H9 (cell line): ENCODE measurements around the gene ADH7. TPM values are rescaled to one million over a fixed set of nuclear protein-coding genes. Genes with fewer than 3 reads are reported as not detected.

ENCODE experiments used
- DNase-seq: peaks from one replicate; pipeline ENCODE4 v3.0.0-alpha.2; 2017
- H2AFZ ChIP-seq: one replicate; pipeline ENCODE4 v1.6.1; 2013; ENCODE audit warnings: mild to moderate bottlenecking, low read length, control low read depth, moderate library complexity
- H2AK5ac ChIP-seq: 2 replicates; pipeline ENCODE4 v1.6.1; 2013; ENCODE audit warnings: low read length, control low read depth, mixed read lengths; ENCODE audit not compliant: insufficient read length
- H2BK120ac ChIP-seq: one replicate; pipeline ENCODE4 v1.6.1; 2013; ENCODE audit warnings: low read depth, mild to moderate bottlenecking, low read length, control low read depth, inconsistent platforms; ENCODE audit not compliant: poor library complexity, severe bottlenecking
- H2BK12ac ChIP-seq: 2 replicates; pipeline ENCODE4 v1.6.1; 2013; ENCODE audit warnings: low read length, control low read depth, mixed read lengths, low read depth; ENCODE audit not compliant: insufficient read length
- H2BK15ac ChIP-seq: 2 replicates; pipeline ENCODE4 v1.6.1; 2013; ENCODE audit warnings: low read depth, low read length, control low read depth
- H2BK20ac ChIP-seq: one replicate; pipeline ENCODE4 v1.6.1; 2013; ENCODE audit warnings: low read depth, mild to moderate bottlenecking, low read length, control low read depth, inconsistent platforms; ENCODE audit not compliant: poor library complexity, severe bottlenecking
- H2BK5ac ChIP-seq: 2 replicates; pipeline ENCODE4 v1.6.1; 2013; ENCODE audit warnings: low read length, control low read depth, mixed read lengths; ENCODE audit not compliant: insufficient read length
- H3K14ac ChIP-seq: 2 replicates; pipeline ENCODE4 v1.6.1; 2013; ENCODE audit warnings: low read length, control low read depth; ENCODE audit not compliant: insufficient read depth
- H3K18ac ChIP-seq: 2 replicates; pipeline ENCODE4 v1.6.1; 2013; ENCODE audit warnings: low read depth, mild to moderate bottlenecking, mixed read lengths, low read length, control low read depth; ENCODE audit not compliant: insufficient read length
- H3K23ac ChIP-seq: 2 replicates; pipeline ENCODE4 v1.6.1; 2013; ENCODE audit warnings: low read length, control low read depth, mixed read lengths, low read depth; ENCODE audit not compliant: insufficient read length
- H3K23me2 ChIP-seq: 2 replicates; pipeline ENCODE4 v1.6.1; 2013; ENCODE audit warnings: low read depth, mild to moderate bottlenecking, mixed read lengths, low read length, control low read depth; ENCODE audit not compliant: insufficient read length, poor library complexity, severe bottlenecking
- H3K27ac ChIP-seq: 2 replicates; pipeline ENCODE4 v1.5.1; 2013; ENCODE audit warnings: low read length, control low read depth, mixed read lengths, low read depth; ENCODE audit not compliant: insufficient read length
- H3K27me3 ChIP-seq: 2 replicates; pipeline ENCODE4 v1.6.1; 2013; ENCODE audit warnings: low read length, control low read depth, inconsistent platforms; ENCODE audit not compliant: insufficient read depth
- H3K4ac ChIP-seq: 2 replicates; pipeline ENCODE4 v1.6.1; 2013; ENCODE audit warnings: low read depth, mild to moderate bottlenecking, control low read depth, inconsistent platforms, low read length, moderate library complexity
- H3K4me1 ChIP-seq: 2 replicates; pipeline ENCODE4 v1.6.1; 2013; ENCODE audit warnings: low read length, control low read depth, inconsistent platforms; ENCODE audit not compliant: insufficient read depth
- H3K4me2 ChIP-seq: 2 replicates; pipeline ENCODE4 v1.6.1; 2013; ENCODE audit warnings: low read length, control low read depth, mixed read lengths; ENCODE audit not compliant: insufficient read length, insufficient read depth
- H3K56ac ChIP-seq: 2 replicates; pipeline ENCODE4 v1.6.1; 2013; ENCODE audit warnings: low read depth, mild to moderate bottlenecking, mixed read lengths, low read length, control low read depth; ENCODE audit not compliant: insufficient read length
- H3K79me1 ChIP-seq: 2 replicates; pipeline ENCODE4 v1.6.1; 2013; ENCODE audit warnings: low read depth, mild to moderate bottlenecking, moderate library complexity, low read length, control low read depth, inconsistent platforms; ENCODE audit not compliant: insufficient read depth, poor library complexity, severe bottlenecking
- H3K79me2 ChIP-seq: 2 replicates; pipeline ENCODE4 v1.6.1; 2013; ENCODE audit warnings: low read length, control low read depth, inconsistent platforms; ENCODE audit not compliant: insufficient read depth
- H3K9ac ChIP-seq: 2 replicates; pipeline ENCODE4 v1.6.1; 2013; ENCODE audit warnings: low read length, control low read depth, mixed read lengths; ENCODE audit not compliant: insufficient read length; ENCODE audit errors: extremely low read depth
- H3K9me3 ChIP-seq: one replicate; pipeline ENCODE4 v1.6.1; 2013; ENCODE audit warnings: low read depth, low read length, inconsistent platforms; ENCODE audit not compliant: control insufficient read depth
- H3T11ph ChIP-seq: one replicate; pipeline ENCODE4 v1.6.1; 2013; ENCODE audit warnings: mild to moderate bottlenecking, low read length, control low read depth, inconsistent platforms
- H4K20me1 ChIP-seq: one replicate; pipeline ENCODE4 v1.6.1; 2013; ENCODE audit not compliant: control insufficient read depth, insufficient read length, insufficient read depth
- H4K5ac ChIP-seq: 2 replicates; pipeline ENCODE4 v1.6.1; 2013; ENCODE audit warnings: low read depth, mild to moderate bottlenecking, mixed read lengths, low read length, control low read depth; ENCODE audit not compliant: insufficient read length
- H4K8ac ChIP-seq: replicated peaks from 2 replicates; pipeline ENCODE4 v1.6.1; 2013; ENCODE audit warnings: low read length, control low read depth, mixed read lengths, low read depth; ENCODE audit not compliant: insufficient read length
- H4K91ac ChIP-seq: 2 replicates; pipeline ENCODE4 v1.6.1; 2013; ENCODE audit warnings: low read depth, mild to moderate bottlenecking, moderate library complexity, mixed read lengths, low read length, control low read depth; ENCODE audit not compliant: insufficient read length
- H3K27ac Mint-ChIP-seq, 3 experiments: 2 replicates in 2 of 3; 3 replicates in 1 of 3; pipeline ENCODE4 v1.8.0; 2020 to 2021; ENCODE audit warnings: mixed read lengths in 3 of 3, mild to moderate bottlenecking in 1 of 3, moderate library complexity in 1 of 3
- H3K27me3 Mint-ChIP-seq: 2 replicates; pipeline ENCODE4 v1.8.0; 2021; ENCODE audit warnings: low read depth, mild to moderate bottlenecking, moderate library complexity, mixed read lengths
- H3K36me3 Mint-ChIP-seq, 3 experiments: 2 replicates in 2 of 3; 3 replicates in 1 of 3; pipeline ENCODE4 v1.8.0; 2020 to 2021; ENCODE audit warnings: low read depth in 3 of 3, mixed read lengths in 3 of 3; ENCODE audit not compliant: insufficient read depth in 1 of 3
- H3K4me1 Mint-ChIP-seq, 2 experiments: 2 replicates each; pipeline ENCODE4 v1.8.0; 2020; ENCODE audit warnings: mixed read lengths in 2 of 2
- H3K4me3 Mint-ChIP-seq, 2 experiments: 2 replicates in 1 of 2; 3 replicates in 1 of 2; pipeline ENCODE4 v1.8.0; 2020 to 2021; ENCODE audit warnings: mild to moderate bottlenecking in 2 of 2, mixed read lengths in 2 of 2, moderate library complexity in 1 of 2
- H3K9me3 Mint-ChIP-seq, 2 experiments: 2 replicates in 1 of 2; 3 replicates in 1 of 2; pipeline ENCODE4 v1.8.0; 2020; ENCODE audit warnings: mild to moderate bottlenecking in 2 of 2, mixed read lengths in 2 of 2, moderate library complexity in 1 of 2
- CTCF ChIP-seq: fragments of 200-600 bp; sonication (generic); conservative IDR thresholded peaks from 3 replicates; pipeline ENCODE4 v1.8.0; 2021; ENCODE audit warnings: antibody characterized with exemption, mild to moderate bottlenecking
- WGBS: extraction: QIAGEN DNeasy Blood & Tissue Kit; methylation state at CpG from one replicate; pipeline ENCODE4 v1.1.7; 2013; ENCODE audit warnings: missing lambda C conversion rate, low lambda C conversion rate, mixed read lengths; ENCODE audit not compliant: insufficient read length; ENCODE audit errors: extremely low coverage; 5-methylcytosine and 5-hydroxymethylcytosine counted together
- total RNA-seq: library from RNA; stranded (reverse); gene quantifications from 2 replicates; pipeline ENCODE4 v1.2.1, GENCODE V29; 2021

Gene ADH7
- total RNA-seq, 1 experiment from 2014 or later: not detected

- Histone ChIP-seq H2BK12ac (no peak overlapping the region), H2BK20ac (no peak overlapping the region), H4K20me1 (no peaks in the 10 kb centered on the region), H2AFZ (no peak overlapping the region), H3K9ac (no peak overlapping the region), H2BK15ac (no peak overlapping the region), H3K79me1 (no peaks in the 10 kb centered on the region), H3K9me3 (no peaks in the 10 kb centered on the region), H4K5ac (no peak overlapping the region), H3K4me2 (no peak overlapping the region), H3T11ph (no peak overlapping the region), H3K18ac (no peak overlapping the region), H2BK5ac (no peak overlapping the region), H3K14ac (no peak overlapping the region), H3K23me2 (no peaks in the 10 kb centered on the region), H4K91ac (no peak overlapping the region), H3K27ac (no peak overlapping the region), H3K56ac (no peak overlapping the region), H3K27me3 (no peaks in the 10 kb centered on the region), H3K4ac (no peak overlapping the region), H4K8ac (no peak overlapping the region), H3K79me2 (no peaks in the 10 kb centered on the region), H2AK5ac (no peak overlapping the region), H3K23ac (no peak overlapping the region), H2BK120ac (no peak overlapping the region), H3K4me1 (no peaks in the 10 kb centered on the region)
- no peaks in the 10 kb centered on the region for H3K27me3 Mint-ChIP-seq
- no peaks in the 10 kb centered on the region for H3K9me3 Mint-ChIP-seq
- no peaks in the 10 kb centered on the region for H3K36me3 Mint-ChIP-seq
- TF ChIP-seq CTCF: no peak
- no CpG with 5 or more reads among the region's 3 CpGs for WGBS
- DNase-seq: no peak
- H3K4me3 Mint-ChIP-seq: no peak overlapping the region
- no peaks in the 10 kb centered on the region; a peak in 1 of 4 replicates for H3K4me1 Mint-ChIP-seq
- no peak overlapping the region for H3K27ac Mint-ChIP-seq
Observed at GRCh38 chr4:99383399-99383798, 51.7 kb downstream of the ADH7 start.
